SK-N-SH (cell line): ENCODE results near the gene GUCY1A1. TPM values are rescaled to one million over a fixed set of nuclear protein-coding genes. Genes with fewer than 3 reads are reported as not detected.

Experiments
- CTCF ChIA-PET: fragments of 300-600, 350-600 bp; formaldehyde crosslinking; extraction: SDS; loops from one replicate; lab custom pipeline; 2021; lab: Yijun Ruan, JAX
- POLR2A ChIA-PET: fragments of 350-600 bp; sonication (Branson Sonifier 250); formaldehyde crosslinking; extraction: SDS; loops from one replicate; lab custom pipeline; 2020; ENCODE audit warnings: antibody characterized with exemption, inconsistent platforms; lab: Yijun Ruan, JAX
- DNase-seq: peaks from one replicate; pipeline ENCODE4 v3.0.0; 2012
- H2AFZ ChIP-seq: fragments of 200-600 bp; sonication (generic); 2 replicates; pipeline ENCODE4 v1.8.1; 2016; ENCODE audit warnings: antibody characterized with exemption, mild to moderate bottlenecking, low read depth
- H3F3A ChIP-seq: fragments of 200-600 bp; sonication (generic); replicated peaks from 2 replicates; pipeline ENCODE3; 2016; ENCODE audit warnings: antibody characterized with exemption, mild to moderate bottlenecking; ENCODE audit not compliant: insufficient read depth
- H3K27ac ChIP-seq, 2 experiments: fragments of 200-500 bp in 1 of 2; fragments of 200-600 bp in 1 of 2; sonication (Bioruptor generic) in 1 of 2; sonication (generic), shearing (Covaris generic) in 1 of 2; 2 replicates each; pipeline versions ENCODE4 v1.5.1 to v1.6.1; 2014 to 2016; ENCODE audit warnings: low read depth in 2 of 2, inconsistent platforms in 1 of 2, low read length in 1 of 2, mild to moderate bottlenecking in 1 of 2, mixed read lengths in 1 of 2
- H3K27me3 ChIP-seq: fragments of 200-600 bp; sonication (generic), shearing (Covaris generic); 2 replicates; pipeline ENCODE4 v1.6.1; 2016; ENCODE audit warnings: mixed run types; ENCODE audit not compliant: insufficient read depth
- H3K36me3 ChIP-seq, 2 experiments: fragments of 200-500 bp in 1 of 2; fragments of 200-600 bp in 1 of 2; sonication (Bioruptor generic) in 1 of 2; sonication (generic) in 1 of 2; replicated peaks in 1 of 2; 2 replicates each; pipeline versions ENCODE3 to v1.5.1; 2014 to 2016; ENCODE audit warnings: low read length in 1 of 2, mild to moderate bottlenecking in 1 of 2; ENCODE audit not compliant: insufficient read depth in 2 of 2, control insufficient read depth in 1 of 2
- H3K4me1 ChIP-seq, 2 experiments: fragments of 200-500 bp in 1 of 2; fragments of 200-600 bp in 1 of 2; sonication (Bioruptor generic) in 1 of 2; sonication (generic), shearing (Covaris generic) in 1 of 2; 2 replicates each; pipeline versions ENCODE4 v1.5.1 to v1.6.1; 2014 to 2016; ENCODE audit warnings: low read depth in 1 of 2, low read length in 1 of 2, mixed run types in 1 of 2; ENCODE audit not compliant: insufficient read depth in 2 of 2, control insufficient read depth in 1 of 2
- H3K4me2 ChIP-seq: fragments of 200-600 bp; sonication (generic), shearing (Covaris generic); 2 replicates; pipeline ENCODE4 v1.6.1; 2017; ENCODE audit warnings: mixed run types
- H3K4me3 ChIP-seq, 2 experiments: fragments of 200-500 bp in 1 of 2; fragments of 200-600 bp in 1 of 2; sonication (Bioruptor generic) in 1 of 2; sonication (generic), shearing (Covaris generic) in 1 of 2; 2 replicates each; pipeline versions ENCODE4 v1.5.1 to v1.8.1; 2014 to 2016; ENCODE audit warnings: low read depth in 2 of 2, inconsistent platforms in 1 of 2, low read length in 1 of 2, mild to moderate bottlenecking in 1 of 2, mixed read lengths in 1 of 2, moderate library complexity in 1 of 2
- H3K79me2 ChIP-seq: fragments of 200-600 bp; sonication (generic); 2 replicates; pipeline ENCODE4 v1.8.1; 2017; ENCODE audit warnings: mild to moderate bottlenecking; ENCODE audit not compliant: insufficient read depth
- H3K9ac ChIP-seq: fragments of 200-600 bp; sonication (generic); 2 replicates; pipeline ENCODE4 v1.6.1; 2017; ENCODE audit warnings: mixed run types
- H3K9me2 ChIP-seq: fragments of 200-600 bp; sonication (generic); 2 replicates; pipeline ENCODE4 v1.6.1; 2017; ENCODE audit warnings: mixed run types
- H3K9me3 ChIP-seq: fragments of 200-600 bp; sonication (generic); 2 replicates; pipeline ENCODE4 v1.6.1; 2017; ENCODE audit warnings: mixed run types, mild to moderate bottlenecking, moderate library complexity
- H4K20me1 ChIP-seq: fragments of 200-600 bp; sonication (generic); 2 replicates; pipeline ENCODE4 v1.6.1; 2017; ENCODE audit warnings: mild to moderate bottlenecking, mixed run types; ENCODE audit not compliant: insufficient read depth
- ELF1 ChIP-seq: IDR thresholded peaks from 2 replicates; pipeline ENCODE4 v1.4.0; 2012
- EZH2phosphoT487 ChIP-seq: fragments of 200-600 bp; sonication (generic); IDR thresholded peaks from 2 replicates; pipeline ENCODE4 v1.6.1; 2017; ENCODE audit warnings: low read depth, mixed run types, mild to moderate bottlenecking, antibody characterized with exemption, moderate library complexity, borderline replicate concordance
- FOXJ3 ChIP-seq: sonication (generic); formaldehyde crosslinking; IDR thresholded peaks from 2 replicates; pipeline ENCODE4 v1.5.1; 2020; ENCODE audit warnings: mild to moderate bottlenecking, missing genetic modification reagents
- FOXM1 ChIP-seq: IDR thresholded peaks from 2 replicates; pipeline ENCODE4 v1.4.0; 2012; ENCODE audit warnings: low read depth, mild to moderate bottlenecking
- GABPA ChIP-seq: IDR thresholded peaks from 2 replicates; pipeline ENCODE4 v1.4.0; 2012; ENCODE audit warnings: low read depth, mild to moderate bottlenecking
- JUND ChIP-seq: IDR thresholded peaks from 2 replicates; pipeline ENCODE4 v1.4.0; 2012
- NFIC ChIP-seq: IDR thresholded peaks from 2 replicates; pipeline ENCODE4 v1.4.0; 2012; ENCODE audit warnings: borderline replicate concordance
- POLR2AphosphoS5 ChIP-seq: IDR thresholded peaks from 2 replicates; pipeline ENCODE4 v1.6.1; 2012; ENCODE audit warnings: low read depth, low read length
- RAD21 ChIP-seq: IDR thresholded peaks from 2 replicates; pipeline ENCODE4 v1.6.1; 2012; ENCODE audit warnings: mild to moderate bottlenecking, low read length
- RXRA ChIP-seq: IDR thresholded peaks from 2 replicates; pipeline ENCODE4 v1.4.0; 2012; ENCODE audit warnings: low read depth, mild to moderate bottlenecking, borderline replicate concordance
- SIN3A ChIP-seq: IDR thresholded peaks from 2 replicates; pipeline ENCODE4 v1.6.1; 2012; ENCODE audit warnings: low read depth, mild to moderate bottlenecking, low read length, moderate library complexity, borderline replicate concordance
- SMC3 ChIP-seq: IDR thresholded peaks from 2 replicates; pipeline ENCODE4 v1.6.1; 2012; ENCODE audit warnings: low read depth, low read length, improper control_type of control experiment
- TAF1 ChIP-seq: IDR thresholded peaks from 2 replicates; pipeline ENCODE4 v1.6.1; 2012; ENCODE audit warnings: low read depth, mild to moderate bottlenecking, low read length, moderate library complexity, borderline replicate concordance
- TCF12 ChIP-seq: IDR thresholded peaks from 2 replicates; pipeline ENCODE4 v1.4.0; 2012
- TEAD4 ChIP-seq: IDR thresholded peaks from 2 replicates; pipeline ENCODE4 v1.4.0; 2012; ENCODE audit warnings: mild to moderate bottlenecking, borderline replicate concordance; ENCODE audit not compliant: insufficient read depth
- WGBS: methylation state at CpG from one replicate; pipeline ENCODE4 v1.1.6; 2017; ENCODE audit warnings: low lambda C conversion rate; 5-methylcytosine and 5-hydroxymethylcytosine counted together
- polyA plus RNA-seq, 3 experiments: library from polyadenylated mRNA; depleted of rRNA; stranded (reverse); fragments of >200 nt; gene quantifications; 2 replicates each; pipeline ENCODE4 v1.2.3, GENCODE V29; 2012
- TF ChIP-seq, protein P1 (sequence below): IDR thresholded peaks from 2 replicates; pipeline ENCODE4; 2012
- TF ChIP-seq, protein P2 (sequence below): IDR thresholded peaks from 2 replicates; pipeline ENCODE4 v1.4.0; 2012; ENCODE audit warnings: low read depth
- TF ChIP-seq, protein P3 (sequence below): IDR thresholded peaks from 2 replicates; pipeline ENCODE4 v1.4.0; 2012; ENCODE audit warnings: low read depth, borderline replicate concordance

Gene GUCY1A1
- polyA plus RNA-seq, 1 of the 3 experiments (the other 2 are of a cell fraction) = 0.03 TPM

DNA sequence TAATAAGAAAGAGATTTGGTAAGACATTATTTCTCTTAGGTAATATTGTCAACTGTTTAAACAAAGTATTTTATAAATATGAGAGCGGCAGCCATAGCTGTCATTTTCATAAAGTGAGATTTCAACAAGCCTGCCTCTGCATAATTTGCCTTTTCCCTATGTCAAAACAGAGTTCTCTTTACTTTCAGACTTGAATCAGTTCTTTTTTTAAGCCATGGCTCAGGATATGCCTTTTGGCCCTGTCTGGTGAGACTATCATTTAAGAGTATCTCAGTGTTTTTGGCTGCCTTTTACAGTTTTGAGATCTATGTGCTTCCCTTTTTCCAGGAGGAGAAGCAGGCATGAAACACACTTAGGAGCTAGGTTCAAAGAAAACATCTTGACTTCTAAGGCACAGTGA, 7.5 kb upstream of the GUCY1A1 start:
- no peak for DNase-seq
- Histone ChIP-seq H3K9ac (no peak overlapping the region), H3K9me3 (no peaks in the 10 kb centered on the region), H3K27ac (no peak overlapping the region), H3K36me3 (no peaks in the 10 kb centered on the region), H2AFZ (no peak overlapping the region), H3K79me2 (no peaks in the 10 kb centered on the region), H3K4me2 (no peak overlapping the region), H3K9me2 (no peaks in the 10 kb centered on the region), H3K4me1 (no peaks in the 10 kb centered on the region; a peak in 2 of 4 replicates)
- CTCF ChIA-PET = interaction anchor here (0.8 kb wide), 1 partner anchor 246 kb away, joined by 3 read pairs; no protein-coding TSS in a partner anchor
- no peak for TF ChIP-seq POLR2AphosphoS5
- TF ChIP-seq, protein P1, sequence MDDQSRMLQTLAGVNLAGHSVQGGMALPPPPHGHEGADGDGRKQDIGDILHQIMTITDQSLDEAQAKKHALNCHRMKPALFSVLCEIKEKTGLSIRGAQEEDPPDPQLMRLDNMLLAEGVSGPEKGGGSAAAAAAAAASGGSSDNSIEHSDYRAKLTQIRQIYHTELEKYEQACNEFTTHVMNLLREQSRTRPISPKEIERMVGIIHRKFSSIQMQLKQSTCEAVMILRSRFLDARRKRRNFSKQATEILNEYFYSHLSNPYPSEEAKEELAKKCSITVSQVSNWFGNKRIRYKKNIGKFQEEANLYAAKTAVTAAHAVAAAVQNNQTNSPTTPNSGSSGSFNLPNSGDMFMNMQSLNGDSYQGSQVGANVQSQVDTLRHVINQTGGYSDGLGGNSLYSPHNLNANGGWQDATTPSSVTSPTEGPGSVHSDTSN = no peak
- TF ChIP-seq SIN3A = no peak
- TF ChIP-seq TEAD4 = no peak
- no peak for TF ChIP-seq ELF1
- no peak for TF ChIP-seq JUND
- no peak for TF ChIP-seq RAD21
- TF ChIP-seq SMC3 = no peak
- TF ChIP-seq RXRA = no peak
- TF ChIP-seq, all 33 proteins: peak for 0
- Histone ChIP-seq H3K27me3 (no peaks in the 10 kb centered on the region), H4K20me1 (no peaks in the 10 kb centered on the region), H3K4me3 (no peak overlapping the region), H3F3A (no peaks in the 10 kb centered on the region)
- 70% methylated on average over 1 of the region's 1 CpG for WGBS
- POLR2A ChIA-PET = no interaction called here

DNA sequence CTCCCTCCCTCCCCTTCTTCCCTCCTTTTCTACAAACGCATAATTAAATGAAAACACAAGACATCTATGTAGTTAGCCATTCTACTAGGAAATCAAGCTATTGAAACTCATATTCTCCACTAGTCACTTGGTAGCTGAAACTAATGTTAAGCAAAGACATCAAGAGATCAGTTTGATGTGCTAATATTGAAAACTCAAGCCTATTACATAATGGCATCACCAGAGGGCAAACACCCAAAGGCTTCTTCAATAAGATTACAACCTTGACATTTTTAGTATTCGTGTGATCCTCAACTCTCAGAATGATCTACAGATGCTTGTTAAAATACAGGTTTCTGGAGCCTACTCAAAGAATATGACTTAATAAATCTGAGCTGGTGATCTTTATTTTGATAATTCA, 6.2 kb upstream of the GUCY1A1 start:
- 27% methylated on average over 2 of the region's 2 CpGs for WGBS
- Histone ChIP-seq H3K9me2 (no peaks in the 10 kb centered on the region), H3K79me2 (no peaks in the 10 kb centered on the region), H3K36me3 (no peaks in the 10 kb centered on the region), H4K20me1 (no peaks in the 10 kb centered on the region), H3K9me3 (no peaks in the 10 kb centered on the region), H2AFZ (no peak overlapping the region), H3K9ac (no peak overlapping the region), H3K27me3 (peaks cover 5% of the 10 kb centered on the region; the same call in 1 of the 2 replicates), H3K4me1 (no peaks in the 10 kb centered on the region; a peak in 1 of 4 replicates), H3K4me2 (no peak overlapping the region), H3K27ac (no peak overlapping the region), H3K4me3 (no peak overlapping the region), H3F3A (no peaks in the 10 kb centered on the region)
- POLR2A ChIA-PET = no interaction called here
- no peak for DNase-seq
- CTCF ChIA-PET = interaction anchor here (0.7 to 1.2 kb wide), 3 partner anchors 30 to 699 kb away, joined by 3 read pairs; no protein-coding TSS in a partner anchor
- no peak for TF ChIP-seq GABPA
- TF ChIP-seq, protein P2, sequence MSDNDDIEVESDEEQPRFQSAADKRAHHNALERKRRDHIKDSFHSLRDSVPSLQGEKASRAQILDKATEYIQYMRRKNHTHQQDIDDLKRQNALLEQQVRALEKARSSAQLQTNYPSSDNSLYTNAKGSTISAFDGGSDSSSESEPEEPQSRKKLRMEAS = no peak
- TF ChIP-seq NFIC = no peak
- no peak for TF ChIP-seq EZH2phosphoT487
- no peak for TF ChIP-seq SMC3
- no peak for TF ChIP-seq FOXJ3 (CRISPR knock-in tag)
- no peak for TF ChIP-seq ELF1
- TF ChIP-seq TAF1 = no peak
- TF ChIP-seq, protein P3, sequence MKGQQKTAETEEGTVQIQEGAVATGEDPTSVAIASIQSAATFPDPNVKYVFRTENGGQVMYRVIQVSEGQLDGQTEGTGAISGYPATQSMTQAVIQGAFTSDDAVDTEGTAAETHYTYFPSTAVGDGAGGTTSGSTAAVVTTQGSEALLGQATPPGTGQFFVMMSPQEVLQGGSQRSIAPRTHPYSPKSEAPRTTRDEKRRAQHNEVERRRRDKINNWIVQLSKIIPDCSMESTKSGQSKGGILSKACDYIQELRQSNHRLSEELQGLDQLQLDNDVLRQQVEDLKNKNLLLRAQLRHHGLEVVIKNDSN = no peak
- no peak for TF ChIP-seq TCF12
- TF ChIP-seq FOXM1 = no peak
